Measurements from ENCODE around the gene GPC5.

GPC5 gene

GRCh38 chr13:91768746-91769145, 370.3 kb downstream of the GPC5 start:
- Histone ChIP-seq H2BK15ac (ENCODE audit: low read depth, poor library complexity, severe bottlenecking) (no peak overlapping the region), H3K14ac (ENCODE audit: low read length in 2 of 2) (no peak overlapping the region), H2BK120ac (ENCODE audit: low read depth, low read length) (no peak overlapping the region), H3K4me2 (ENCODE audit: low read length, poor library complexity, severe bottlenecking) (no peak overlapping the region), H3K9ac (ENCODE audit: low read length) (no peak overlapping the region), H3K4ac (ENCODE audit: low read depth in 1 of 2, low read length in 2 of 2) (no peak overlapping the region), H3K9me3 (ENCODE audit: control insufficient read depth, low read length) (no peaks in the 10 kb centered on the region), H3K27ac (ENCODE audit: low read length, poor library complexity, severe bottlenecking) (no peak overlapping the region), H3K36me3 (ENCODE audit: control insufficient read depth in 1 of 2, insufficient read depth in 2 of 2, low read depth in 1 of 2, low read length in 2 of 2) (no peaks in the 10 kb centered on the region), H3K18ac (ENCODE audit: low read depth in 1 of 2, low read length in 2 of 2) (no peak overlapping the region), H4K91ac (ENCODE audit: low read length) (no peak overlapping the region), H4K8ac (ENCODE audit: low read length) (no peak overlapping the region), H2AK5ac (ENCODE audit: low read length, severe bottlenecking) (no peak overlapping the region), H3K27me3 (ENCODE audit: control insufficient read depth in 1 of 2, insufficient read depth in 1 of 2, low read length in 2 of 2) (no peaks in the 10 kb centered on the region), H3K23ac (ENCODE audit: low read length in 2 of 2) (no peak overlapping the region), H2BK5ac (ENCODE audit: low read depth, low read length, poor library complexity, severe bottlenecking) (no peak overlapping the region), H2BK12ac (ENCODE audit: low read length in 2 of 2) (no peak overlapping the region), H3K4me3 (ENCODE audit: insufficient read depth in 1 of 2, low read depth in 1 of 2, low read length in 2 of 2) (no peak overlapping the region), H3K4me1 (ENCODE audit: control insufficient read depth, insufficient read depth, low read depth, low read length) (no peaks in the 10 kb centered on the region), H2AFZ (ENCODE audit: low read depth, low read length) (no peak overlapping the region), H3K79me1 (replicated peaks; ENCODE audit: low read length, poor library complexity, severe bottlenecking) (no peaks in the 10 kb centered on the region)
- DNase-seq: no peak
- WGBS: 100% methylated on average over 2 of the region's 2 CpGs

DNA sequence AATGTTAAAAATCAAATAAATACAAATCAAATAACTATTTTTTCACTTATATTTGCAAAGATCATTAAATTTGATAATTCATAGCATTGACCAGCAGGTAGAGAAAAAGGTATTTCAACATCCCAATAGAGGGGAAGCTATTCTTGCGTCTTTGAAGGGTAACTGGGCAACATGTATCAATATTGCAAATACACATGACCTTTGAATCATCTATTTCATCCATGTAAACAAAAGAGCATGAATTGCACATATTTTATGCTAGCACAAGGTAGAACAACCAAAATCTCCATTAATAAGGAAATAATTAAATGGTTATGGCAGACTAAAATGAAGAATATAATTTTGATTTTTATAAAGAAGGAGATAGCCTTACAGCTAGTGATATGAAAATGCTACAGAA, 372.8 kb downstream of the GPC5 start:
- H3K4me3 ChIP-seq (ENCODE audit: insufficient read depth in 1 of 2, low read depth in 1 of 2, low read length in 2 of 2): no peak overlapping the region
- H3K18ac ChIP-seq (ENCODE audit: low read depth in 1 of 2, low read length in 2 of 2): no peak overlapping the region
- no peak overlapping the region for H2BK5ac ChIP-seq (ENCODE audit: low read depth, low read length, poor library complexity, severe bottlenecking)
- H3K27me3 ChIP-seq (ENCODE audit: control insufficient read depth in 1 of 2, insufficient read depth in 1 of 2, low read length in 2 of 2): no peaks in the 10 kb centered on the region
- no peak overlapping the region for H3K4ac ChIP-seq (ENCODE audit: low read depth in 1 of 2, low read length in 2 of 2)
- no peak overlapping the region for H2BK15ac ChIP-seq (ENCODE audit: low read depth, poor library complexity, severe bottlenecking)
- no peak overlapping the region for H3K9ac ChIP-seq (ENCODE audit: low read length)
- H4K8ac ChIP-seq (ENCODE audit: low read length): no peak overlapping the region
- no peaks in the 10 kb centered on the region for H3K36me3 ChIP-seq (ENCODE audit: control insufficient read depth in 1 of 2, insufficient read depth in 2 of 2, low read depth in 1 of 2, low read length in 2 of 2)
- H3K14ac ChIP-seq (ENCODE audit: low read length in 2 of 2): no peak overlapping the region
- no peak overlapping the region for H2BK120ac ChIP-seq (ENCODE audit: low read depth, low read length)
- H3K4me2 ChIP-seq (ENCODE audit: low read length, poor library complexity, severe bottlenecking): no peak overlapping the region
- no peak overlapping the region for H2BK12ac ChIP-seq (ENCODE audit: low read length in 2 of 2)
- H3K4me1 ChIP-seq (ENCODE audit: control insufficient read depth, insufficient read depth, low read depth, low read length): no peaks in the 10 kb centered on the region
- H3K79me1 ChIP-seq (replicated peaks; ENCODE audit: low read length, poor library complexity, severe bottlenecking): no peaks in the 10 kb centered on the region
- H2AFZ ChIP-seq (ENCODE audit: low read depth, low read length): no peak overlapping the region
- DNase-seq: no peak
- H3K23ac ChIP-seq (ENCODE audit: low read length in 2 of 2): no peak overlapping the region
- H2AK5ac ChIP-seq (ENCODE audit: low read length, severe bottlenecking): no peak overlapping the region
- no peak overlapping the region for H3K27ac ChIP-seq (ENCODE audit: low read length, poor library complexity, severe bottlenecking)
- no peak overlapping the region for H4K91ac ChIP-seq (ENCODE audit: low read length)
- 40% methylated on average over 1 of the region's 1 CpG for WGBS
- H3K9me3 ChIP-seq (ENCODE audit: control insufficient read depth, low read length): no peaks in the 10 kb centered on the region

- Histone ChIP-seq H4K8ac (ENCODE audit: low read length) (no peak overlapping the region), H2BK12ac (ENCODE audit: low read length in 2 of 2) (no peak overlapping the region), H3K36me3 (ENCODE audit: control insufficient read depth in 1 of 2, insufficient read depth in 2 of 2, low read depth in 1 of 2, low read length in 2 of 2) (no peaks in the 10 kb centered on the region), H3K27ac (ENCODE audit: low read length, poor library complexity, severe bottlenecking) (no peak overlapping the region), H2BK120ac (ENCODE audit: low read depth, low read length) (no peak overlapping the region), H3K4ac (ENCODE audit: low read depth in 1 of 2, low read length in 2 of 2) (no peak overlapping the region), H2BK15ac (ENCODE audit: low read depth, poor library complexity, severe bottlenecking) (no peak overlapping the region), H2AK5ac (ENCODE audit: low read length, severe bottlenecking) (no peak overlapping the region), H2BK5ac (ENCODE audit: low read depth, low read length, poor library complexity, severe bottlenecking) (no peak overlapping the region), H3K14ac (ENCODE audit: low read length in 2 of 2) (no peak overlapping the region), H4K91ac (ENCODE audit: low read length) (no peak overlapping the region), H2AFZ (ENCODE audit: low read depth, low read length) (no peak overlapping the region), H3K4me3 (ENCODE audit: insufficient read depth in 1 of 2, low read depth in 1 of 2, low read length in 2 of 2) (no peak overlapping the region), H3K9me3 (ENCODE audit: control insufficient read depth, low read length) (no peaks in the 10 kb centered on the region), H3K4me1 (ENCODE audit: control insufficient read depth, insufficient read depth, low read depth, low read length) (no peaks in the 10 kb centered on the region), H3K4me2 (ENCODE audit: low read length, poor library complexity, severe bottlenecking) (no peak overlapping the region), H3K79me1 (replicated peaks; ENCODE audit: low read length, poor library complexity, severe bottlenecking) (no peaks in the 10 kb centered on the region), H3K23ac (ENCODE audit: low read length in 2 of 2) (no peak overlapping the region), H3K27me3 (ENCODE audit: control insufficient read depth in 1 of 2, insufficient read depth in 1 of 2, low read length in 2 of 2) (no peaks in the 10 kb centered on the region), H3K9ac (ENCODE audit: low read length) (no peak overlapping the region), H3K18ac (ENCODE audit: low read depth in 1 of 2, low read length in 2 of 2) (no peak overlapping the region)
- 90% methylated on average over 2 of the region's 3 CpGs for WGBS
- no peak for DNase-seq
Observed at GRCh38 chr13:91773591-91774227, 375.3 kb downstream of the GPC5 start.

GRCh38 chr13:91774397-91774796, 376.0 kb downstream of the GPC5 start:
- Histone ChIP-seq H3K4me1 (ENCODE audit: control insufficient read depth, insufficient read depth, low read depth, low read length) (no peaks in the 10 kb centered on the region), H2BK5ac (ENCODE audit: low read depth, low read length, poor library complexity, severe bottlenecking) (no peak overlapping the region), H3K9me3 (ENCODE audit: control insufficient read depth, low read length) (no peaks in the 10 kb centered on the region), H2BK120ac (ENCODE audit: low read depth, low read length) (no peak overlapping the region), H4K91ac (ENCODE audit: low read length) (no peak overlapping the region), H3K27me3 (ENCODE audit: control insufficient read depth in 1 of 2, insufficient read depth in 1 of 2, low read length in 2 of 2) (no peaks in the 10 kb centered on the region), H2AFZ (ENCODE audit: low read depth, low read length) (no peak overlapping the region), H3K14ac (ENCODE audit: low read length in 2 of 2) (peak overlapping the region in 1 of 2 experiments; percentile 65), H3K23ac (ENCODE audit: low read length in 2 of 2) (no peak overlapping the region), H4K8ac (ENCODE audit: low read length) (no peak overlapping the region), H3K36me3 (ENCODE audit: control insufficient read depth in 1 of 2, insufficient read depth in 2 of 2, low read depth in 1 of 2, low read length in 2 of 2) (no peaks in the 10 kb centered on the region), H3K9ac (ENCODE audit: low read length) (no peak overlapping the region), H3K18ac (ENCODE audit: low read depth in 1 of 2, low read length in 2 of 2) (no peak overlapping the region), H2BK12ac (ENCODE audit: low read length in 2 of 2) (no peak overlapping the region), H2AK5ac (ENCODE audit: low read length, severe bottlenecking) (no peak overlapping the region), H3K27ac (ENCODE audit: low read length, poor library complexity, severe bottlenecking) (no peak overlapping the region), H3K79me1 (replicated peaks; ENCODE audit: low read length, poor library complexity, severe bottlenecking) (no peaks in the 10 kb centered on the region), H3K4me2 (ENCODE audit: low read length, poor library complexity, severe bottlenecking) (no peak overlapping the region), H2BK15ac (ENCODE audit: low read depth, poor library complexity, severe bottlenecking) (no peak overlapping the region), H3K4me3 (ENCODE audit: insufficient read depth in 1 of 2, low read depth in 1 of 2, low read length in 2 of 2) (no peak overlapping the region), H3K4ac (ENCODE audit: low read depth in 1 of 2, low read length in 2 of 2) (no peak overlapping the region)
- no peak for DNase-seq
- WGBS: 94% methylated on average over 3 of the region's 3 CpGs
